Esophagus squamous epithelium (tissue), 4 donors: ENCODE measurements around the gene PITX2.
A peak's percentile ranks its signal among the peaks of the same experiment; 100 is the strongest.

Source experiments
- POLR2A ChIP-seq, 4 donors: fragments of 450-650 bp; IDR thresholded peaks; one replicate each; pipeline ENCODE4 v1.6.1; 2017; ENCODE audit warnings: antibody characterized with exemption in 4 of 4, mild to moderate bottlenecking in 4 of 4, moderate library complexity in 3 of 4
- TF ChIP-seq, protein P1 (sequence below), 6 experiments: fragments of 450-650 bp in 4 of 6; fragments of 200-600 bp in 2 of 6; sonication (generic) in 2 of 6; IDR thresholded peaks; one replicate each; pipeline ENCODE4 v1.5.1; 2016 to 2019; ENCODE audit warnings: antibody characterized with exemption in 6 of 6, mild to moderate bottlenecking in 4 of 6, moderate library complexity in 4 of 6

- TF ChIP-seq, protein P1, sequence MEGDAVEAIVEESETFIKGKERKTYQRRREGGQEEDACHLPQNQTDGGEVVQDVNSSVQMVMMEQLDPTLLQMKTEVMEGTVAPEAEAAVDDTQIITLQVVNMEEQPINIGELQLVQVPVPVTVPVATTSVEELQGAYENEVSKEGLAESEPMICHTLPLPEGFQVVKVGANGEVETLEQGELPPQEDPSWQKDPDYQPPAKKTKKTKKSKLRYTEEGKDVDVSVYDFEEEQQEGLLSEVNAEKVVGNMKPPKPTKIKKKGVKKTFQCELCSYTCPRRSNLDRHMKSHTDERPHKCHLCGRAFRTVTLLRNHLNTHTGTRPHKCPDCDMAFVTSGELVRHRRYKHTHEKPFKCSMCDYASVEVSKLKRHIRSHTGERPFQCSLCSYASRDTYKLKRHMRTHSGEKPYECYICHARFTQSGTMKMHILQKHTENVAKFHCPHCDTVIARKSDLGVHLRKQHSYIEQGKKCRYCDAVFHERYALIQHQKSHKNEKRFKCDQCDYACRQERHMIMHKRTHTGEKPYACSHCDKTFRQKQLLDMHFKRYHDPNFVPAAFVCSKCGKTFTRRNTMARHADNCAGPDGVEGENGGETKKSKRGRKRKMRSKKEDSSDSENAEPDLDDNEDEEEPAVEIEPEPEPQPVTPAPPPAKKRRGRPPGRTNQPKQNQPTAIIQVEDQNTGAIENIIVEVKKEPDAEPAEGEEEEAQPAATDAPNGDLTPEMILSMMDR (IDR thresholded peaks at IDR 0.05), result peak in 1 of 6 experiments; percentile 25
- no peak for TF ChIP-seq POLR2A (IDR thresholded peaks at IDR 0.05)
Measured at GRCh38 chr4:110589297-110589696, 33.6 kb downstream of the PITX2 start.
